Measurements from ENCODE around the gene PLA2G6. TPM values are rescaled to one million over a fixed set of nuclear protein-coding genes. Genes with fewer than 3 reads are reported as not detected.
"Not testable (repeated sequence)": the region's sequence is repeated elsewhere in the genome, so short reads cannot be mapped to it uniquely, and the experiment has no call there.

The PLA2G6 gene
- total and polyA plus RNA-seq, 8 donors: 6.0 to 68.3 (median 25.8) TPM

DNA sequence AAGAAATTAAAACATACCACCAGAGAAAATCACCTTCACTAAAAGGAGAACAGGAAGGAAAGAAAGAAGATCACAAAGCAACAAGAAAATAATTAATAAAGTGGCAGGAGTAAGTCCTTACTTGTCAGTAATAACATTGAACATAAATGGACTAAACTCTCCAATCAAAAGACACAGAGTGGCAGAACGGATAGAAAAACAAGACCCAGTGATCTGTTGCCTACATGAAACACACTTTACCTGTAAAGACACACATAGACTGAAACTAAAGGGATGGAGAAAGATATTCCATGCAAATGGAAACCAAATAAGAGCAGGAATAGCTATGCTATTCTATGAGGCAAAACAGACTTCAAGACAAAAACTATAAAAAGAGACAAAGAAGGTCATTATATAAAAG lies 25.9 kb downstream of the PLA2G6 start:
- Histone ChIP-seq H3K9me3 (no peaks in the 10 kb centered on the region), H3K27me3 (no peaks in the 10 kb centered on the region), H3K4me3 (no peak overlapping the region), H3K27ac (no peak overlapping the region), H3K4me1 (peaks cover 0 to 8% (median 4%) of the 10 kb centered on the region in 4 donors), H3K36me3 (no peaks in the 10 kb centered on the region)
- TF ChIP-seq EP300 (IDR thresholded peaks at IDR 0.05) (no peak), POLR2AphosphoS5 (IDR thresholded peaks at IDR 0.05) (no peak), POLR2A (IDR thresholded peaks at IDR 0.05) (no peak)
- TF ChIP-seq, protein P1, sequence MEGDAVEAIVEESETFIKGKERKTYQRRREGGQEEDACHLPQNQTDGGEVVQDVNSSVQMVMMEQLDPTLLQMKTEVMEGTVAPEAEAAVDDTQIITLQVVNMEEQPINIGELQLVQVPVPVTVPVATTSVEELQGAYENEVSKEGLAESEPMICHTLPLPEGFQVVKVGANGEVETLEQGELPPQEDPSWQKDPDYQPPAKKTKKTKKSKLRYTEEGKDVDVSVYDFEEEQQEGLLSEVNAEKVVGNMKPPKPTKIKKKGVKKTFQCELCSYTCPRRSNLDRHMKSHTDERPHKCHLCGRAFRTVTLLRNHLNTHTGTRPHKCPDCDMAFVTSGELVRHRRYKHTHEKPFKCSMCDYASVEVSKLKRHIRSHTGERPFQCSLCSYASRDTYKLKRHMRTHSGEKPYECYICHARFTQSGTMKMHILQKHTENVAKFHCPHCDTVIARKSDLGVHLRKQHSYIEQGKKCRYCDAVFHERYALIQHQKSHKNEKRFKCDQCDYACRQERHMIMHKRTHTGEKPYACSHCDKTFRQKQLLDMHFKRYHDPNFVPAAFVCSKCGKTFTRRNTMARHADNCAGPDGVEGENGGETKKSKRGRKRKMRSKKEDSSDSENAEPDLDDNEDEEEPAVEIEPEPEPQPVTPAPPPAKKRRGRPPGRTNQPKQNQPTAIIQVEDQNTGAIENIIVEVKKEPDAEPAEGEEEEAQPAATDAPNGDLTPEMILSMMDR (IDR thresholded peaks at IDR 0.05): no peak
- intact Hi-C loops (cut with DNase I; ENCODE audit: low total_unique reads): no loop called here
- no peak for DNase-seq
- 92 to 100% (median 95%) methylated on average over 1 of the region's 1 CpG for whole genome bisulfite sequencing, 5 donors

DNA sequence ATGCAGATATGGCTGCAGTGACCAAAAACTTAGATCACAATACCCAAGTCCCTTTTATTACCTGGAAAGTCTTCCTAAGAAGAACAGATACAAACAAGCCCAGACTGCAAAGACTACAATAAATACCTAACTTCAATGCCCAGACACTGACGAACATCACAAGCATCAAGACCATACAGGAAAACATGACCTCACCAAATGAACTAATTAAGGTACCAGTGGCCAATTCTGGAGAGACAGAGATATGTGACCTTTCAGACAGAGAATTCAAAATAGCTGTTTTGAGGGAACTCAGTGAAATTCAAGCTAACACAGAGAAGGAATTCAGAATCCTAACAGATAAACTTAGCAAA lies 27.1 kb downstream of the PLA2G6 start:
- peak overlapping the region in 3 of 5 donors; percentile 13 to 61 (median 48) for H3K27ac ChIP-seq
- H3K4me1 ChIP-seq; DNase-seq; H3K27me3 ChIP-seq; H3K4me3 ChIP-seq; H3K9me3 ChIP-seq; H3K36me3 ChIP-seq; intact Hi-C loops (cut with DNase I; ENCODE audit: low total_unique reads): not testable (repeated sequence)
- 67 to 72% (median 71%) methylated on average over 1 of the region's 1 CpG for WGBS, 5 donors

DNA sequence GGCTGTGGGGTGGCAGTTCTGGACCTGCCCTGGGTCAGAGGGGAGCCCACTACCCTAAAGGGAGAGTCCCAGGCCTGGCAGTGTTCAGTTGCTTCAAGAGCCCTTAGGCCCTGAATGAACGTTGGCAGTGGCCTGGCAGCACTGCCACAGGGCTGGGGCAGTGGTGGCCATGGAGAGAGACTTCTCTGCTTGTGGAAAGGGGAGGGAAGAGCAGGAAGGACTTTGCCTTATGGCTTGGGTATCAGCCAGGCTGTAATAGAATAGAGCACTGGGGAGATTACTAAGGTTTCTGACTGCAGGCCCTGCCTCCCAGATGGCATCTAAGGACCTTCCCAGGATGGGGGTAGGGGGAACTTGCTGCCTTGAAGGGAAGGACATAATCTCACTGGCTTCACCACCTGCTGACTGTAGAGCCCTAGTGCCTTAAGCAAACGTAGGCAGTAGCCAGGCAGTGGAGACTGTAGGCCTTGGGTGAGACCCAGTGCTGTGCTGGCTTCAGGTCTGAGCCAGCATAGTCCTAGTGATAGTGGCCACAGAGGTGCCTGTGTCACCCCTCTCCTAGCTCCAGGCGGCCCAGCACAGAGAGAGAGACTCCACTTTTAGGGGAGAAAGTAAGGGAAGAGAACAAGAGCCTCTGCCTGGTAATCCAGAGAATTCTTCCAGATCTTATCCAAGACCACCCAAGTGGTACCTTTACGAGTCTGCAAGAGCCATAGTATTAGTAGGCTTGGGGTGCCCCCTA lies 27.6 kb downstream of the PLA2G6 start:
- Histone ChIP-seq H3K36me3 (no peaks in the 10 kb centered on the region), H3K9me3 (no peaks in the 10 kb centered on the region), H3K4me1 (peaks cover 0 to 8% (median 4%) of the 10 kb centered on the region in 4 donors), H3K27me3 (no peaks in the 10 kb centered on the region), H3K27ac (peak overlapping the region in 4 of 5 donors; percentile 13 to 61 (median 36)), H3K4me3 (no peak overlapping the region)
- no peak for DNase-seq
- whole genome bisulfite sequencing, 5 donors: 38 to 52% (median 50%) methylated on average over 4 of the region's 4 CpGs
- TF ChIP-seq POLR2A (IDR thresholded peaks at IDR 0.05) (no peak), POLR2AphosphoS5 (IDR thresholded peaks at IDR 0.05) (no peak), EP300 (IDR thresholded peaks at IDR 0.05) (no peak)
- TF ChIP-seq, protein P1 (IDR thresholded peaks at IDR 0.05): no peak
- intact Hi-C loops (cut with DNase I; ENCODE audit: low total_unique reads): no loop called here

DNA sequence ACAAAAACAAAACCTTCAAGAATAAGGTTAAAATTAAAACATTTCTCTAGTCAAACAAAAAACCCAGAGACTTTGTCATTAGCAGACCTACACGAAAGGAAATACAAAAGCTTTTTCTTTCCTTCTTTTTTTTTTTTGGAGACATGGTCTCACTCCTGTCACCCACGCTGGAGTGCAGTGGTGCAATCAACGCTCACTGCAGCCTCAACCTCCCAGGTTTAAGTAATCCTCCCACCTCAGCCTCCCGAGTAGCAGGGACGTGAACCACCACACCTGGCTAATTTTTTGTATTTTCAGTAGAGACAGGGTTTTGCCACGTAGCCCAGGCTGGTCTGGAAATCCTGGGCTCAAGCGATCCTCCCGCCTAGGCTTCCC lies 30.5 kb downstream of the PLA2G6 start:
- intact Hi-C loops (cut with DNase I; ENCODE audit: low total_unique reads): no loop called here
- Histone ChIP-seq H3K27me3 (no peaks in the 10 kb centered on the region), H3K9me3 (no peaks in the 10 kb centered on the region), H3K36me3 (no peaks in the 10 kb centered on the region), H3K27ac (no peak overlapping the region), H3K4me3 (no peak overlapping the region), H3K4me1 (peaks cover 0 to 23% (median 4%) of the 10 kb centered on the region in 4 donors)
- TF ChIP-seq POLR2AphosphoS5 (IDR thresholded peaks at IDR 0.05): no peak
- 91 to 96% (median 93%) methylated on average over 8 of the region's 8 CpGs for WGBS, 5 donors
- DNase-seq: no peak

DNA sequence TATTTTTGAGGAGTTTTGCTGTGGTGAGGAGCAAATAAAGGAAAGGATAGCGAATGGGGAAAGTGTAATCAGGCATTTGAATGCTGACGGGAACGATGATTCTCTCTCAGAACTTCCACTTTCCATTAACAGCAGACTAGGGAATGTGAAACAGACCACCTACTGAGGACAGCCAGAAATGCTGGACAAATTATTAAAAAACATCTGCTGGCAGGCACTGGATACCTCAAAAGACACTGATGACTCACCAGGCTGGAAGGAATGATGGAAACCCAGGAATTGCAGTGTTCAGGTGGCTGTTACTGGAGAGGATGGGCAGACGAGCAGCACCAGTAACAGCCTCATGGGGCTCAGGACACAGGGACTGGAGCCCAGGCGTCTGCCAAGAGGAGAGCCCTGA lies 33.4 kb downstream of the PLA2G6 start:
- H3K36me3 ChIP-seq: peaks cover 0 to 9% (median 4%) of the 10 kb centered on the region in 4 donors
- TF ChIP-seq POLR2AphosphoS5 (IDR thresholded peaks at IDR 0.05) (no peak), EP300 (IDR thresholded peaks at IDR 0.05) (no peak), POLR2A (IDR thresholded peaks at IDR 0.05) (no peak)
- TF ChIP-seq, protein P1 (IDR thresholded peaks at IDR 0.05): no peak
- 79 to 95% (median 84%) methylated on average over 5 of the region's 5 CpGs for WGBS, 5 donors
- no peak for DNase-seq
- intact Hi-C loops (cut with DNase I; ENCODE audit: low total_unique reads): no loop called here
- H3K4me1 ChIP-seq: peaks cover 0 to 16% (median 0%) of the 10 kb centered on the region in 4 donors
- H3K27ac ChIP-seq: no peak overlapping the region
- H3K4me3 ChIP-seq: no peak overlapping the region
- H3K9me3 ChIP-seq: no peaks in the 10 kb centered on the region
- no peaks in the 10 kb centered on the region for H3K27me3 ChIP-seq

DNA sequence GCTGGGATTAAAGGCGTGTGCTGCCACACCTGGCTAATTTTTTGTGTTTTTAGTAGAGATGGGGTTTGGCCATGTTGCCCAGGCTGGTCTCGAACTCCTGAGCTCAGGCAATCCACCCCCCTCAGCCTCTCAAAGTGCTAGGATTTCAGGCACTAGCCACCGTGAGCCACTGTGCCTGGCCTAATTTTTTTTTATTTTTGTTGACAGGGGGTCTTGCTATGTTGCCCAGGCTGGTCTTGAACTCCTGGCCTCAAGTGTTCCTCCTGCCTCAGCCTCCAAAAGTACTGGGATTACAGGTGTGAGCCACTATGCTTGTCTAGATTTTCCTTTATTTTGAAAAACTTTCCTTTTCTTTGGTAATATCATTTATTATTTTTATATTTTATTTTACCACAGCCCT lies 35.5 kb downstream of the PLA2G6 start:
- H3K27me3 ChIP-seq; H3K27ac ChIP-seq; H3K9me3 ChIP-seq; intact Hi-C loops (cut with DNase I; ENCODE audit: low total_unique reads); H3K4me3 ChIP-seq; DNase-seq: not testable (repeated sequence)
- Histone ChIP-seq H3K36me3 (peaks cover 0 to 26% (median 7%) of the 10 kb centered on the region in 4 donors), H3K4me1 (peaks cover 0 to 16% (median 0%) of the 10 kb centered on the region in 4 donors)
- 89 to 98% (median 93%) methylated on average over 3 of the region's 3 CpGs for WGBS, 5 donors

Data from stomach (tissue), 9 donors.